GM12878 (cell line): ENCODE measurements around the gene ESRRB.

ENCODE experiments used
- SUZ12 ChIP-seq: fragments of 200-600 bp; sonication (generic); IDR thresholded peaks from one replicate; pipeline ENCODE4 v1.6.1; 2018; ENCODE audit warnings: antibody characterized with exemption, mild to moderate bottlenecking; ENCODE audit not compliant: unreplicated experiment
- ZZZ3 ChIP-seq: IDR thresholded peaks from 2 replicates; pipeline ENCODE4 v1.6.1; 2011; ENCODE audit warnings: low read depth; ENCODE audit not compliant: control insufficient read depth, insufficient read length
- TF ChIP-seq, protein P1 (sequence below), 3 experiments: IDR thresholded peaks in 2 of 3; conservative IDR thresholded peaks in 1 of 3; 2 replicates each; pipeline ENCODE4 v1.5.1; 2011; ENCODE audit warnings: low read depth in 3 of 3, low read length in 3 of 3, mild to moderate bottlenecking in 3 of 3, control low read depth in 2 of 3, moderate library complexity in 2 of 3, inconsistent platforms in 1 of 3, mixed read lengths in 1 of 3; ENCODE audit not compliant: control insufficient read depth in 2 of 3, insufficient read depth in 1 of 3; ENCODE audit errors: extremely low read depth in 1 of 3

DNA sequence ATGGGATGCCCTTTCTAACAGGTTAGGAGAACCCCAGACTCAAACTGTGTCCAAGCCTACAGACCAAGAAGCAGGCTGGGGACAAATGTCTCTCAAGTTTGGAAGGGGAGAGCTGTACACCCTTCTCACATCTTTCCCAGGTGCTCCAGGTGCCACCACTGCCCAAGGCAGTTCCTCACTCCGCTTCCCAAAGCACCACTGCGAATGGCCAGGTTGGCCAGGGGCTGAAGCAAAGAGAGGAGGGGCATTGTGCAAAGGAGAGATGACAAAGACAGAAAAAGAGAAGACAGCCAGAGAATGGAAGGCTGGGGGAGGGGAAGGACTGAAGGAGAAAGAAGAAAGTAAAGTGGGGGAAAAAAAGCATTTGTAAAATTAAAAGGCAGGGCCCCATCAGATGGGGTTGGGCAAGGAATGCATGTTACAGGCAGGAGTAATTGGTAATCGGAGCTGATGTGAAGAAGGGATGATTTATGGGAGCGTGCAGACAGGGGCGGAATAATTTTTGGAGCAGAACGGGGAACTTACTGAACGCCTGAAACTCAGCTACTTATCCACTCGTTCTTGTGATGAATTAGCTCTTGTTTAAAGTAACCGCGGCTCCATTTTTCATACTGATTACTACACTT is 165.8 kb downstream of the ESRRB start:
- no peak for TF ChIP-seq SUZ12
- no peak for TF ChIP-seq ZZZ3
- TF ChIP-seq, protein P1, sequence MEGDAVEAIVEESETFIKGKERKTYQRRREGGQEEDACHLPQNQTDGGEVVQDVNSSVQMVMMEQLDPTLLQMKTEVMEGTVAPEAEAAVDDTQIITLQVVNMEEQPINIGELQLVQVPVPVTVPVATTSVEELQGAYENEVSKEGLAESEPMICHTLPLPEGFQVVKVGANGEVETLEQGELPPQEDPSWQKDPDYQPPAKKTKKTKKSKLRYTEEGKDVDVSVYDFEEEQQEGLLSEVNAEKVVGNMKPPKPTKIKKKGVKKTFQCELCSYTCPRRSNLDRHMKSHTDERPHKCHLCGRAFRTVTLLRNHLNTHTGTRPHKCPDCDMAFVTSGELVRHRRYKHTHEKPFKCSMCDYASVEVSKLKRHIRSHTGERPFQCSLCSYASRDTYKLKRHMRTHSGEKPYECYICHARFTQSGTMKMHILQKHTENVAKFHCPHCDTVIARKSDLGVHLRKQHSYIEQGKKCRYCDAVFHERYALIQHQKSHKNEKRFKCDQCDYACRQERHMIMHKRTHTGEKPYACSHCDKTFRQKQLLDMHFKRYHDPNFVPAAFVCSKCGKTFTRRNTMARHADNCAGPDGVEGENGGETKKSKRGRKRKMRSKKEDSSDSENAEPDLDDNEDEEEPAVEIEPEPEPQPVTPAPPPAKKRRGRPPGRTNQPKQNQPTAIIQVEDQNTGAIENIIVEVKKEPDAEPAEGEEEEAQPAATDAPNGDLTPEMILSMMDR (IDR thresholded peaks at IDR 0.05 in 2 of 3, conservative IDR thresholded peaks at IDR 0.05 in 1 of 3; ENCODE audit: control insufficient read depth in 2 of 3, extremely low read depth in 1 of 3, insufficient read depth in 1 of 3, low read depth in 3 of 3, low read length in 3 of 3), result no peak
